Right lobe of liver (tissue), 4 donors: ENCODE results near the gene SNRNP200.

ENCODE experiments used
- CTCF ChIP-seq, 4 donors: fragments of 200-600 bp in 3 of 4; fragments of 450-650 bp in 1 of 4; IDR thresholded peaks; one replicate each; pipeline versions ENCODE4 v1.5.1 to v1.8.0; 2016 to 2022; ENCODE audit warnings: antibody characterized with exemption in 4 of 4, mild to moderate bottlenecking in 2 of 4
- POLR2A ChIP-seq: fragments of 450-650 bp; IDR thresholded peaks from one replicate; pipeline ENCODE4 v1.6.1; 2017; ENCODE audit warnings: antibody characterized with exemption, mild to moderate bottlenecking
- donor health status: DM: no; HTN: no; CAD: no.
- donor health status: DM: no; HTN: no; CAD: no.
- donor health status: DM: no; HTN: yes; CAD: no.

GRCh38 chr2:96250188-96250587, 55.2 kb downstream of the SNRNP200 start:
- TF ChIP-seq CTCF (IDR thresholded peaks at IDR 0.05) (no peak), POLR2A (no peak)
